Neuronal stem cell (in vitro differentiated cells): ENCODE data around the gene GRK1.

Experiments
- DNase-seq: peaks from one replicate; pipeline ENCODE4 v3.0.0-alpha.2; 2013; ENCODE audit warnings: low spot score
- H2AFZ ChIP-seq: one replicate; pipeline ENCODE4 v1.6.1; 2013; ENCODE audit warnings: mild to moderate bottlenecking, low read length, inconsistent platforms
- H2AK5ac ChIP-seq: 2 replicates; pipeline ENCODE4 v1.6.1; 2013; ENCODE audit warnings: low read depth, mild to moderate bottlenecking, inconsistent platforms, low read length, moderate library complexity, mixed read lengths
- H2BK120ac ChIP-seq: 2 replicates; pipeline ENCODE4 v1.6.1; 2013; ENCODE audit warnings: low read depth, mild to moderate bottlenecking, inconsistent platforms, low read length, moderate library complexity, mixed read lengths
- H2BK12ac ChIP-seq: one replicate; pipeline ENCODE4 v1.6.1; 2013; ENCODE audit warnings: low read length, inconsistent platforms
- H2BK15ac ChIP-seq: 2 replicates; pipeline ENCODE4 v1.6.1; 2013; ENCODE audit warnings: mild to moderate bottlenecking, low read length, inconsistent platforms, mixed read lengths
- H2BK5ac ChIP-seq: one replicate; pipeline ENCODE4 v1.6.1; 2013; ENCODE audit warnings: inconsistent platforms, mild to moderate bottlenecking, low read length, moderate library complexity
- H3K14ac ChIP-seq: one replicate; pipeline ENCODE4 v1.6.1; 2013; ENCODE audit warnings: low read length, inconsistent platforms
- H3K18ac ChIP-seq: 2 replicates; pipeline ENCODE4 v1.6.1; 2013; ENCODE audit warnings: low read length, inconsistent platforms
- H3K23ac ChIP-seq: 2 replicates; pipeline ENCODE4 v1.6.1; 2013; ENCODE audit warnings: low read depth, mild to moderate bottlenecking, mixed read lengths, low read length, inconsistent platforms; ENCODE audit not compliant: poor library complexity
- H3K27ac ChIP-seq: replicated peaks from 3 replicates; pipeline ENCODE4 v1.5.1; 2013; ENCODE audit warnings: low read length, inconsistent platforms
- H3K27me3 ChIP-seq, 3 experiments: 2 replicates each; pipeline ENCODE4 v1.6.1; 2013; ENCODE audit warnings: low read length in 3 of 3, mild to moderate bottlenecking in 2 of 3, inconsistent platforms in 1 of 3, low read depth in 1 of 3, mixed read lengths in 1 of 3, moderate library complexity in 1 of 3; ENCODE audit not compliant: control insufficient read depth in 3 of 3, insufficient read depth in 3 of 3
- H3K36me3 ChIP-seq, 2 donors: replicated peaks in 1 of 2; 2 replicates each; pipeline ENCODE4 v1.6.1; 2013; ENCODE audit warnings: low read length in 2 of 2; ENCODE audit not compliant: control insufficient read depth in 2 of 2, insufficient read depth in 2 of 2
- H3K4ac ChIP-seq: 2 replicates; pipeline ENCODE4 v1.6.1; 2013; ENCODE audit warnings: inconsistent platforms, mild to moderate bottlenecking, low read length, moderate library complexity
- H3K4me1 ChIP-seq, 2 donors: 1 replicate in 1 of 2; 2 replicates in 1 of 2; pipeline ENCODE4 v1.6.1; 2013; ENCODE audit warnings: low read length in 2 of 2, low read depth in 1 of 2; ENCODE audit not compliant: control insufficient read depth in 2 of 2, insufficient read depth in 1 of 2
- H3K4me2 ChIP-seq: one replicate; pipeline ENCODE4 v1.6.1; 2013; ENCODE audit warnings: mild to moderate bottlenecking, low read length, inconsistent platforms; ENCODE audit not compliant: insufficient read depth, poor library complexity, severe bottlenecking
- H3K4me3 ChIP-seq, 2 donors: 2 replicates each; pipeline ENCODE4 v1.5.1; 2013; ENCODE audit warnings: low read length in 2 of 2, mild to moderate bottlenecking in 2 of 2, inconsistent platforms in 1 of 2, moderate library complexity in 1 of 2
- H3K79me1 ChIP-seq: one replicate; pipeline ENCODE4 v1.6.1; 2013; ENCODE audit warnings: low read depth, mild to moderate bottlenecking, inconsistent platforms, low read length, moderate library complexity
- H3K9ac ChIP-seq: one replicate; pipeline ENCODE4 v1.6.1; 2013; ENCODE audit warnings: mild to moderate bottlenecking, low read depth, low read length, inconsistent platforms; ENCODE audit not compliant: poor library complexity
- H3K9me3 ChIP-seq, 2 donors: replicated peaks in 1 of 2; 2 replicates each; pipeline versions ENCODE3 to v1.6.1; 2013; ENCODE audit warnings: low read length in 2 of 2, mild to moderate bottlenecking in 2 of 2, inconsistent platforms in 1 of 2, low read depth in 1 of 2, mixed read lengths in 1 of 2, moderate library complexity in 1 of 2; ENCODE audit not compliant: control insufficient read depth in 2 of 2, insufficient read depth in 1 of 2
- H4K8ac ChIP-seq: one replicate; pipeline ENCODE4 v1.6.1; 2013; ENCODE audit warnings: low read depth, mild to moderate bottlenecking, inconsistent platforms, low read length, moderate library complexity
- H4K91ac ChIP-seq: one replicate; pipeline ENCODE4 v1.6.1; 2013; ENCODE audit warnings: low read length, low read depth, mild to moderate bottlenecking, inconsistent platforms; ENCODE audit not compliant: poor library complexity
- WGBS, 2 donors: extraction: QIAGEN DNeasy Blood & Tissue Kit; methylation state at CpG; one replicate each; pipeline ENCODE4 v1.1.7; 2013; ENCODE audit warnings: missing lambda C conversion rate in 2 of 2, mixed read lengths in 1 of 2; ENCODE audit not compliant: insufficient read length in 2 of 2, insufficient replicate concordance in 1 of 2; ENCODE audit errors: extremely low coverage in 2 of 2; 5-methylcytosine and 5-hydroxymethylcytosine counted together

The GRK1 gene

GRCh38 chr13:113634279-113635047, 32.6 kb upstream of the GRK1 start:
- no peak overlapping the region for H4K91ac ChIP-seq
- H3K36me3 ChIP-seq = peaks cover 71 to 100% of the 10 kb centered on the region in 2 donors
- H2AK5ac ChIP-seq = no peak overlapping the region
- no peak overlapping the region for H2BK5ac ChIP-seq
- no peak overlapping the region for H3K18ac ChIP-seq
- H2BK12ac ChIP-seq = no peak overlapping the region
- H4K8ac ChIP-seq = no peak overlapping the region
- no peak overlapping the region for H3K27ac ChIP-seq
- peak overlapping the region; percentile 49 for H3K14ac ChIP-seq
- no peak overlapping the region for H3K4me2 ChIP-seq
- no CpG with 5 or more reads among the region's 16 CpGs for WGBS, 2 donors
- peaks cover 0 to 6% of the 10 kb centered on the region in 2 donors for H3K4me1 ChIP-seq
- no peak overlapping the region for H3K9ac ChIP-seq
- H3K27me3 ChIP-seq = peaks cover 0 to 2% (median 2%) of the 10 kb centered on the region in 3 experiments
- H3K23ac ChIP-seq = no peak overlapping the region
- H2BK120ac ChIP-seq = no peak overlapping the region
- H3K4ac ChIP-seq = no peak overlapping the region
- DNase-seq = no peak
- peaks cover 4 to 12% of the 10 kb centered on the region in 2 donors for H3K9me3 ChIP-seq
- H2AFZ ChIP-seq = no peak overlapping the region
- H2BK15ac ChIP-seq = no peak overlapping the region
- H3K79me1 ChIP-seq = peaks cover 16% of the 10 kb centered on the region
- peak overlapping the region in 1 of 2 donors; percentile 68 for H3K4me3 ChIP-seq

- H2BK5ac ChIP-seq = no peak overlapping the region
- H4K91ac ChIP-seq = no peak overlapping the region
- no peak overlapping the region for H2BK120ac ChIP-seq
- H3K4me1 ChIP-seq = peaks cover 0 to 2% of the 10 kb centered on the region in 2 donors
- no peak overlapping the region for H2AFZ ChIP-seq
- peaks cover 73 to 100% of the 10 kb centered on the region in 2 donors for H3K36me3 ChIP-seq
- H3K4ac ChIP-seq = no peak overlapping the region
- peak overlapping the region; percentile 8 for H4K8ac ChIP-seq
- H3K9ac ChIP-seq = no peak overlapping the region
- peaks cover 7 to 17% of the 10 kb centered on the region in 2 donors for H3K9me3 ChIP-seq
- H2AK5ac ChIP-seq = no peak overlapping the region
- H3K27me3 ChIP-seq = peaks cover 0 to 2% (median 2%) of the 10 kb centered on the region in 3 experiments
- peak overlapping the region; percentile 49 for H3K14ac ChIP-seq
- H3K4me3 ChIP-seq = no peak overlapping the region
- DNase-seq = no peak
- H3K4me2 ChIP-seq = no peak overlapping the region
- no peak overlapping the region for H3K23ac ChIP-seq
- H3K27ac ChIP-seq = no peak overlapping the region
- H2BK15ac ChIP-seq = no peak overlapping the region
- no peak overlapping the region for H2BK12ac ChIP-seq
- peaks cover 15% of the 10 kb centered on the region for H3K79me1 ChIP-seq
- H3K18ac ChIP-seq = no peak overlapping the region
- WGBS, 2 donors = no CpG with 5 or more reads among the region's 7 CpGs
Measured at GRCh38 chr13:113635048-113635420, 32.0 kb upstream of the GRK1 start.

GRCh38 chr13:113635709-113636108, 31.3 kb upstream of the GRK1 start:
- Histone ChIP-seq H2BK12ac (no peak overlapping the region), H3K9ac (peak overlapping the region; percentile 56)

GRCh38 chr13:113636266-113636963, 30.6 kb upstream of the GRK1 start:
- peaks cover 80 to 98% of the 10 kb centered on the region in 2 donors for H3K36me3 ChIP-seq
- H2BK120ac ChIP-seq = no peak overlapping the region

More at GRCh38 chr13:113635709-113636108, 31.3 kb upstream of the GRK1 start:
- no peak overlapping the region for H3K23ac ChIP-seq
- no peak overlapping the region for H3K4ac ChIP-seq
- H3K4me3 ChIP-seq = no peak overlapping the region
- no peak overlapping the region for H2AK5ac ChIP-seq
- H2AFZ ChIP-seq = no peak overlapping the region
- WGBS, 2 donors = no CpG with 5 or more reads among the region's 25 CpGs
- no peak overlapping the region for H3K4me2 ChIP-seq
- no peak for DNase-seq
- H2BK15ac ChIP-seq = no peak overlapping the region
- H3K9me3 ChIP-seq = peaks cover 14 to 20% of the 10 kb centered on the region in 2 donors
- no peak overlapping the region for H4K91ac ChIP-seq
- H3K4me1 ChIP-seq = peaks cover 0 to 2% of the 10 kb centered on the region in 2 donors
- H3K36me3 ChIP-seq = peaks cover 78 to 100% of the 10 kb centered on the region in 2 donors
- H2BK120ac ChIP-seq = no peak overlapping the region
- peaks cover 15% of the 10 kb centered on the region for H3K79me1 ChIP-seq
- no peak overlapping the region for H4K8ac ChIP-seq
- H3K14ac ChIP-seq = no peak overlapping the region
- H3K27ac ChIP-seq = no peak overlapping the region
- no peak overlapping the region for H3K18ac ChIP-seq
- peaks cover 0 to 2% (median 2%) of the 10 kb centered on the region in 3 experiments for H3K27me3 ChIP-seq
- H2BK5ac ChIP-seq = no peak overlapping the region

More at GRCh38 chr13:113636266-113636963, 30.6 kb upstream of the GRK1 start:
- Histone ChIP-seq H2AFZ (no peak overlapping the region), H3K14ac (no peak overlapping the region), H2BK5ac (no peak overlapping the region), H2AK5ac (no peak overlapping the region), H3K9ac (no peak overlapping the region), H2BK15ac (no peak overlapping the region), H3K18ac (no peak overlapping the region), H3K4ac (no peak overlapping the region), H3K9me3 (peaks cover 17 to 20% of the 10 kb centered on the region in 2 donors), H4K8ac (no peak overlapping the region), H3K4me3 (no peak overlapping the region), H3K23ac (no peak overlapping the region), H4K91ac (no peak overlapping the region), H3K27ac (no peak overlapping the region), H2BK12ac (no peak overlapping the region), H3K79me1 (peaks cover 15% of the 10 kb centered on the region), H3K4me2 (no peak overlapping the region), H3K4me1 (peaks cover 0 to 2% of the 10 kb centered on the region in 2 donors), H3K27me3 (peaks cover 0 to 2% (median 2%) of the 10 kb centered on the region in 3 experiments)
- no CpG with 5 or more reads among the region's 24 CpGs for WGBS, 2 donors
- no peak for DNase-seq
